Hypothalamus (tissue), 51 donors: Measurements from ENCODE around the gene TEC.

Source experiments
- DNase-seq, 51 donors: peaks; one replicate each; lab custom pipeline; 2025; lab: John Stamatoyannopoulos, UW

Gene TEC

GRCh38 chr4:48129307-48130014, 140.2 kb downstream of the TEC start:
- DNase-seq, result no peak

DNA sequence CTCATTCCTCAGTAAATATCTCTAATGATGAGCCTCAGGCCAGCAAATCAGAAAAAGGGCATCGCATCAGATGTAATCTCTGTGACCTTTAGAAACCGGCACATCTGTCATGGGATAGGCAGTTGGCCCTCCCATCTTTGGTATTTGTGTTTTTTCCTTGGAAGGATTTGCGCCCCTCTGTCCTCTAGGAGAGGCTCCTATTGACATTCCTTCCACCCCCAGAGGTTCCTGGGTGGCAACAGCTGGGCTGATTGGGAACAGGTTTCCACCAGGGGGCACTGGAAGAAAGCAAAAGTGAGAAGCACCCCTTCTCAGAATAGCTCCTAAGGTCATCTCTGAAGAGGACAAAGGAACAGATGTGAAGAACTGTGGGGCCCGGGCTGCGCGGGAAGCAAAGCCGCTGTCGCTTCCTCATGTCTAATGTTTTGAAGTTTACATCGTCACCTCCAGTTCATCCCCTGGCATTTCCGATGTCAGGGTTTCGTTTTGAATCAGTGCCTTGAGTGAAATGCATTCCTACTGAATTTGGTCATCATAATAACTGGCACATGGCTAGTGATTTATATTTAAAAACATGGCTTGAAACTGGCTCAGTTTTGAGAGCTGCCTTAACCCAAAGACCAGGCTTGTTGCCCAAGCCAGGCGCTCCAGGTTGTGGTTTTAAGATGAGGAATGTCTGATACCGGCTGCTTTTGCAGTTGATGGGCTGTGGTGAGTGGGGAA, 141.8 kb downstream of the TEC start:
- DNase-seq, result peak in 17 of 51 donors; percentile 2 to 30 (median 5)

- DNase-seq, result no peak
These were observed 142.4 kb downstream of the TEC start for GRCh38 chr4:48127231-48127630.

DNA sequence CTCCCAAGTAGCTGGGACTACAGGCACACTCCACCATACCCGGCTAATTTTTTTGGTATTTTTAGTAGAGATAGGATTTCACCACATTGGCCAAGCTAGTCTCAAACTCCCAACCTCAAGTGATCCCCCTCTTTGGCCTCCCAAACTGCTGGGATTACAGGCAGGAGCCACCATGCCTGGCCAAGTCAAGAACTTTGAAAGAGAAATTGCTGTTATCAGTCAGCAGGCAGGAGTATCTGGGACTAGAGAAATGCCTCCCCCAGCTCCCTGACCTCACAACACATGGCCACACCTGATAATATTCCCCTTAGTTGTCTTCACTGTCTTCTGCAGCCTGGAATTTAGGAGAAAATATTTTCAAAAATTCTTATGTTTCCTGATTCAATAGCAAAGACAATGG, 143.0 kb downstream of the TEC start:
- DNase-seq, result no peak

DNA sequence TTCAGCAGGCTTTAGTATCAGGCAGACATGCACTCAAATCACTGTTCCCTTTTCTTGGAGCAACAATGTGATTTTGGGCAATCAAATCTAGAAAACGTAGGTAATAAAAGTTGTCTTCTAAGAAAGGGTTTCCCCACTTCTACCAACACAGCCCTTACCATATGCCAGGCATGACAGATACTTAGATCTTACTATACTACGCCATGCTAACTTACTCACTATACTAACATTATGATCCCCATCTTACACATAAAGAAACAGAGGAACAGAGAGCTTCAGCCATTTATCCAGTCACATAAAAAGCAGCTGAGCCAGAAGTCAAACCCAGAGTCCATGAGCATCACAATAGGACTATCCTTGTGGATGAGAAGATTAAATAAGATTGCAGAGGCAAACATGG, 144.8 kb downstream of the TEC start:
- no peak for DNase-seq

DNA sequence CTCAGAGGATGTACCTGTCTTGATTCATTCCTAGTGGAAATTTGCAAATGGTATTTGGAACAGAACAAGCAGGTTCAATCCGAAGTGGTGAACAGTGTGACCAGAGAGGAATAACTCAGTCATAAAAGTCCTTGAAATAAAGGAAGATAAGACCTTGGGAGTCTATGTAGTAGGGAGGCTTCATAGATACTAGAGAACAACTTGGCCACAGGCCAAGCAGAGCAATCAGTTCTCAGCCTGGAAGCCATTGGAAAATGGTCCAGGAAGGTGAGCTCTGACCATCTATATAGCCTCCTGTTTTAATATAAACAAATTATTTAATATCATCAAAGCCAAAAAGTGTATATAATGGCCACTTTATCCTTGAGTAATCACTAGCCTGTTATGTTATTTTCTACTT, 146.9 kb downstream of the TEC start:
- DNase-seq, result no peak

DNA sequence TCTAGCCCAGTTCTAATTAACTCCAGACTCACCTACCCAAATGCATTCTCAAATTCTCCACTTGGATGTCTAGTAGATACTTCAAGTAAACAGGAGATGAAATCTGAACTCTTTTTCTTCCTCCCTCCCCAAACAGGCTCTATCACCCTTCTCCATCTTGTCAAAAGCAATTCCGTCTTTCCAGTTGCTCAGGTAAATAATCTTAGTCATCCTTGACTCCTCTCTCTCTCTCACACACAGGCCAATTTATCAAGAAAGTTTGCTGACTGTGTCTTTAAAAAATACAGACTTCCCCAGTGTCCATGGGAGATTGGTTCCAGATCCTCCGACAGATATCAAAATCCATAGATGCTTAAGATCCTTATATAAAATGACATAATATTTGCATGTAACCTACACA, 148.5 kb downstream of the TEC start:
- DNase-seq, result no peak

GRCh38 chr4:48120132-48120531, 149.5 kb downstream of the TEC start:
- DNase-seq, result no peak

GRCh38 chr4:48119646-48120045, 150.0 kb downstream of the TEC start:
- no peak for DNase-seq

DNA sequence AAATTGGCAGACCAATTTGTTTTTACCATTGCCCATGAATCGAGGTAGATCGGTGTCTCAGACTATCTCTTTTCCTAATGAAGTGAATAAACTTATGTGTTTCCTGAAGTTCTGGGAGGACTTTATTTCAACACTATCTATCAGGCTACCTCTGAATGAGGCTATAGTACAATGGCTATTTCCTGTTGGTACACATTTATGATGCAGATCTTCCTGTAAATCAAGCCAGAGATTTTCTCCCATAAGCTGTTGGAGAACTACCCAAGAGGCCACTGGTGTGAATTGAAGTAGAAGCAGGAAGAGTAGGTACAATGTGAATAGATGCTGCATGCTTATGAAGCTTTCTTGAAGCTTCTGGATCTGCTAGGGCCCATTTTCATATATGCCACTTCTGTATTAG, 151.6 kb downstream of the TEC start:
- no peak for DNase-seq

GRCh38 chr4:48116582-48116981, 153.1 kb downstream of the TEC start:
- no peak for DNase-seq

DNA sequence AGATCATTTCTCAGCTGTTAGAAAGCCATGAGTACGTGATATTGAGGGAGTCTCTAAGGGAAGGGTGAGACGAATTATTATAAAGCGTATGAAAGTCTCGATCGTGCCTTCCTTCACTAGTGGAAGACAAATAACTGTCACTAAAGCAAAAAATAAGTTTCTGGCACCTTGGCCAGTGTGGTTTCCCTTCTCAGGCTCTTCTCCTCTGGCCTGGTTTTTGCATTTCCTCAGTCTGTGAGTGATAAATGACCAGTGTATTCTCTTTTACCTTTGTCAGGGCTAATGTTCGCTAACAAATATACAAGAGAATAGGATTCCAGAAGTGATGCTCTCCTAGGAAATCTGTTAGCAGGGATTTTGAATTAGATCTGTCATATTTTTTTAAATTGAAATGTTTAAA, 155.2 kb downstream of the TEC start:
- DNase-seq, result no peak

- DNase-seq, result no peak
These were observed 157.5 kb downstream of the TEC start for GRCh38 chr4:48112017-48112667.

- no peak for DNase-seq
These were observed 159.1 kb downstream of the TEC start for GRCh38 chr4:48110452-48110978.

DNA sequence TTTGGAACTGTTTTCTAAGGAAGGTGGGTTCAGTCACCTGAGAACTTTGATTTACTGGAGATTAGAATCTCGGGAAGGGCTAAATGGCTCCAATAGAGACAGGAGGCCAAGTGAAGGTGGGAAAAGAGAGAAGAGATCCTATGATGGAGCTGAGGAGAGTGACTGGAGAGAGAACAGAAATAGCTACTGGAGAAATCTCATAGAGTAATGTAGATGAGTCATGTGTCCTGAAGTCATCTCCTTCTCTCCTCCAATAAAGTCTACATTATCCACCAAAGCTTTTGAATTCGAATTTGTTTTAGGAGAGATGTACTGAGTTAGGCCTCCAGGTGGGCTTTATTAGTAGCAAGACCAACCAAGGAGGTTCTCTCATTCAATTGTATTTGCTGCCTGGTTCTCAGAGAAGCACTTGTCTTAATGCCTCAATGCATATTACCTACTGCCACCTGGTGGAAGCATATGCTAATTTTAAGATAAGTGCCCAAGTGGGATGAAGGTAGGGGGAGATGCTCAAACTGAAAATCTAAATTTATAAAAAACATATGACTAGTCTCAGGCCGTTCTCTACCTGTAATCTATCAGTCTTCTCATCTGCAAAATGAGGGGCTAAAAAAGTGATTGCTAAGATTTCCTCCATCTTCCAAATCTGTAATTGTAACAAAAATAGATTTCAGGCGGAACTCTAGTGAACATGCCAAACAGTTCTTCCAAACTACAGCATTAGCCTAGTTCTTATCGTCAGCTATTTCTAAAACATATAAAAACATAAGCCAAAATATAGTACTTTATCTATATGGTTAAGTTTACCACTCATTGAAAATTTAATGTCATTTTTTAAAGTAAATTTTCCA, 160.0 kb downstream of the TEC start:
- DNase-seq, result no peak

- DNase-seq, result no peak
These were observed 161.1 kb downstream of the TEC start for GRCh38 chr4:48108309-48109073.

DNA sequence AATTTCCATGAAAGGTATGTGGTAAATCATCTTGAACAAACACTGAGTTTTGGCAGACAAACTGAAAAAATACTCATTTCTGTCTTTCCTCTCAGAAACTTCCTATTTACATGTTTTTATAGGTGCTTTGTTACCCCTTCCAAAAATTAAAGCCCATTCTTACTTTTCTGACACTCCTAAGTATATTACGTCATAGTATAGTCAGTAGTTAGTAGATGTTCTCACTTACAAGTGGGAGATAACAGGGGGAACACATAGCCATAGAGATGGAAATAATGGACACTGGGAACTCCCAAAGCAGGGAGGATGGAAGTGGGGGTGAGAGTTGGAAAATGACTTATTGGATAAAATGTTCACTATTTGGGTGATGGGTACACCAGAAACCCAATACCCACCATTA, 164.4 kb downstream of the TEC start:
- no peak for DNase-seq

DNA sequence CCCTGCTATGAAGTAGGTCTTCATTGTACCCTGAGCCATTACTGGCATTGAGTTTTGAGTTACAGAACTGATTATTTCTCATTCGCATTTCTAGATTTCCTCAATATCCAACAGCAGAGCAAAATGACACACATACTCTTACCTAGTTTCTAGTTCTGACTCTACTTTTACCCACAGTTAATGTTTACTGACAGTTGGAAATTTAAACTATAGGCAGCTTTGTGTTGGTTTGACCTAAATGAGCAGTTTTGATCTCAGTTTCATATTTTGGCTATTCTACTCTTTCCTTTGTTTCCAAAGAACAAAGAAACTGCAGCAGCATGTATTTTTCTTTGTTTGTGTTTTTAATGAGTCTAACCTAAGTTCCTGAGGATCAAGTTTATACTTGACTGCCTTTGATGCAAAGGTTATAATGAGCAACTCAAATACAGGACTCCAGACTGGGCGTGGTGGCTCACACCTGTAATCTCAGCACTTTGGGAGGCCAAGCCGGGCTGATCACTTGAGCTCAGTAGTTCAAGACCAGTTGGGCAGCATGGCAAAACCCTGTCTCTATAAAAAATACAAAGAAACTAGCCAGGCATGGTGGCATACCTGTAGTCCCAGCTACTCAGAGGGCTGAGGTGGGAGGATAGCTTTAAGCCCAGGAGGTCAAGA, 166.0 kb downstream of the TEC start:
- no peak for DNase-seq

DNA sequence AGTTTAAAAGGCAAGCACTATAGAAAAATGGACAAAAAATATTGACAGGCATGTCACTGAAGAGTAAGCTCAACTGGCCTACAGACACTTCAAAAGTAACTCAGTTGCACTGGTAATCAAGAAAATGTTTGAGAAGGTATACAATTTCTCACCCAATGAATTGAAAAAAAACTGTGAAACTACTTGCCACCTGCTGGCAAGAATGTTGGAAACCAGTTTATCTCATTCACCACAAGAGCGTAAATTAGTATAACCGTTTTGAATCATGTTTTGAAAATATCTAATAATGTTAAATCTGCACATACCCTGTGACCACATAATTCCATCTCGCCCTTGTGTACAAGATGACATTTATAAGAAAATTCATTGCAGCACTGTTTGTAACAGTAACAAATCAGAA, 167.3 kb downstream of the TEC start:
- DNase-seq, result no peak

DNA sequence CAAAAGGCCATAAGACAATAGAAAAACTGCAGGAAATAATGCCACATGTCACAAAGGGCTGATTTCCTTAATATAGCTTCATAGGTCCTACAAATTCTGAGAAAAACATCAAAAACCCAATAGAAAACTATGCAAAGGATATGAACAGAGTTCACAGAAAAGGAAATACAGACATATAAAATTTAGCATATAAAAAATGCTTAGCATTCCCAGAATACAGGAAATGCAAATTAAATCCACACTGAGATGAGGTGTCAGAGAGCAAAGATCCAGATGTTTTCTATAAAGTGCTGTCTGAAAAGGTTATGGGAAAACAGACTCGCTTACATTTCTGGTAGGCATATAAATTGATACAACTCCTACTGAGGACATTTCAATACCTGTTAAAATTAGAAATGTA, 169.4 kb downstream of the TEC start:
- no peak for DNase-seq
